ENCODE measurements around the gene SEMA5A. TPM values are rescaled to one million over a fixed set of nuclear protein-coding genes. Genes with fewer than 3 reads are reported as not detected.
"Not testable (repeated sequence)": the region's sequence is repeated elsewhere in the genome, so short reads cannot be mapped to it uniquely, and the experiment has no call there.

SEMA5A gene
- total and polyA plus RNA-seq, 5 experiments from 2014 or later, result not detected

DNA sequence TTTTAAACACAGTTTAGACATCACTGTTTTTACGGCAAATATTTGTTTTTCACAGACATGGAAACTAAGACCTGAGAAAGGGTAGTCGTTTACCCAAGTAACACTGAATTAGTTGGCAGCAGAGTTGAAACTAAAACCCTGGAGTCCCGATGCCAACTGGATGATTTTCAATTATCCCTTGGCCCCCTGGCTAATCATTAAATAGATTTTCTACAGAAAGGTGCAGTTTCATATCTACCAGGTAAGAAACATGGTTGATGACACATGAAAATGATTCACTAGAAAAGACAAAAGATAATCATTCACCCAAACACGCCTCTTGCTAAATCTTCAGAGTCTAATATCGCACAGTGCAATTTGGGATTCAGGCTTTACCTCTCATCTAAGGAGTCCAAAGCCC, 136.9 kb downstream of the SEMA5A start:
- Mint-ChIP-seq H3K27me3 (no peaks in the 10 kb centered on the region), H3K9me3 (peaks cover 0 to 13% (median 3%) of the 10 kb centered on the region in 9 donors), H3K36me3 (no peaks in the 10 kb centered on the region), H3K4me3 (no peak overlapping the region), H3K27ac (no peak overlapping the region), H3K4me1 (no peaks in the 10 kb centered on the region)
- DNase-seq (no peak), ATAC-seq (no peak)
- POLR2A ChIA-PET, result no interaction called here

DNA sequence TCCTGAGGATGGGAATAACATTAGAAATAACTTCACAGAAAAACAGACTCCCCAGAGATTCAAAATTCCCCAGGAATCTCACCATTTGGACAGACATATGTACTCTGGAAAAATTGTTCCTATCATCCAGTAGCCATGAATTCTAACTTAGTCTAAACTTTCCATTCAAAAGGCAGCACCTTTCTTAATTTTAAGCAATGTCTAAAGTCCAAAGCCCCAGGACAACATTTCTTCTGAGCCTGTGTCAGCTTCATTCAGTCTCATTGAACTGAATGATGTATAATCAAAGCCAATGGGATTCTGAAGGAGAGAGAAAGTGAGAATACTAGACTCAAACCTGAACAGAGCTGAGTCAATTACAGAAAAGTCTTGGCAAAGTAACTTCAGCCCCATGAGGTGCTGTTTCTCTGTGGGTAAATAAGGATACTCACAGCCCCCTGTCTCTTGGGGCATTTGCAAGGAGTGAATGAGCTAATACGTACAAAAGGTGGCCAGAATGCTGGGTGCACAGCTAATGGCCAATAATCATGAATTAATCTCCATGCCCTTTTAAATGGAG, 140.6 kb downstream of the SEMA5A start:
- Mint-ChIP-seq H3K4me1 (no peaks in the 10 kb centered on the region), H3K4me3 (no peak overlapping the region), H3K9me3 (peaks cover 0 to 22% (median 5%) of the 10 kb centered on the region in 9 donors), H3K27ac (no peak overlapping the region), H3K27me3 (no peaks in the 10 kb centered on the region), H3K36me3 (no peaks in the 10 kb centered on the region)
- no peak for ATAC-seq
- DNase-seq, result no peak
- POLR2A ChIA-PET, result no interaction called here

- Mint-ChIP-seq H3K4me3 (no peak overlapping the region), H3K27me3 (no peaks in the 10 kb centered on the region), H3K4me1 (no peaks in the 10 kb centered on the region), H3K36me3 (no peaks in the 10 kb centered on the region), H3K27ac (no peak overlapping the region), H3K9me3 (peaks cover 0 to 21% (median 6%) of the 10 kb centered on the region in 9 donors)
- POLR2A ChIA-PET, result no interaction called here
- ATAC-seq (no peak), DNase-seq (no peak)
Observed at GRCh38 chr5:9401786-9402472, 143.9 kb downstream of the SEMA5A start.

DNA sequence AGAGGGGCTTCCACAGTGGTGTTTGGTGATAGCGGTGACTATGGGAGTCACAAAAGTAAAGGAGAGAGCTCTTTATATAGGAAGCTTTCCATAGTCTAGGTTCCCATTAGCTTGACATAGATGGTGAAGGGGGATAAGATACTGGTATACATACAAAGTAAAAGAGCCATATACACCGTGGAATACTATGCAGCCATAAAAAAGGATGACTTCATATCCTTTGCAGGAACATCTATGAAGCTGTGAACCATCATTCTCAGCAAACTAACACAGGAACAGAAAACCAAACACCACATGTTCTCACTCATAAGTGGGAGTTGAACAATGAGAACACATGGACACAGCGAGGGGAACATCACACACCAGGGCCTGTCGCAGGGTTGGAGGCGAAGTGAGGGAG, 146.1 kb downstream of the SEMA5A start:
- POLR2A ChIA-PET, H3K36me3 Mint-ChIP-seq: not testable (repeated sequence)

GRCh38 chr5:9399094-9399493, 146.8 kb downstream of the SEMA5A start:
- H3K4me1 Mint-ChIP-seq, result no peaks in the 10 kb centered on the region
- ATAC-seq (no peak), DNase-seq (no peak)
- POLR2A ChIA-PET, result no interaction called here
- peaks cover 0 to 21% (median 6%) of the 10 kb centered on the region in 9 donors for H3K9me3 Mint-ChIP-seq
- H3K4me3 Mint-ChIP-seq, result no peak overlapping the region
- no peaks in the 10 kb centered on the region for H3K36me3 Mint-ChIP-seq
- H3K27ac Mint-ChIP-seq, result no peak overlapping the region
- peaks cover 0 to 4% (median 0%) of the 10 kb centered on the region in 5 donors for H3K27me3 Mint-ChIP-seq

More for the DNA sequence above, 146.1 kb downstream of the SEMA5A start:
- DNase-seq, ATAC-seq, H3K4me3 Mint-ChIP-seq, H3K4me1 Mint-ChIP-seq, H3K27ac Mint-ChIP-seq, H3K27me3 Mint-ChIP-seq: not testable (repeated sequence)
- H3K9me3 Mint-ChIP-seq, result peaks cover 0 to 21% (median 6%) of the 10 kb centered on the region in 9 donors

- no peak for ATAC-seq
- H3K4me1 Mint-ChIP-seq, result no peaks in the 10 kb centered on the region
- H3K4me3 Mint-ChIP-seq, result no peak overlapping the region
- peaks cover 0 to 4% (median 0%) of the 10 kb centered on the region in 5 donors for H3K27me3 Mint-ChIP-seq
- H3K36me3 Mint-ChIP-seq, result no peaks in the 10 kb centered on the region
- no peak overlapping the region for H3K27ac Mint-ChIP-seq
- DNase-seq, result no peak
- peaks cover 0 to 20% (median 6%) of the 10 kb centered on the region in 9 donors for H3K9me3 Mint-ChIP-seq
- POLR2A ChIA-PET, result no interaction called here
Observed at GRCh38 chr5:9398227-9398626, 147.6 kb downstream of the SEMA5A start.

DNA sequence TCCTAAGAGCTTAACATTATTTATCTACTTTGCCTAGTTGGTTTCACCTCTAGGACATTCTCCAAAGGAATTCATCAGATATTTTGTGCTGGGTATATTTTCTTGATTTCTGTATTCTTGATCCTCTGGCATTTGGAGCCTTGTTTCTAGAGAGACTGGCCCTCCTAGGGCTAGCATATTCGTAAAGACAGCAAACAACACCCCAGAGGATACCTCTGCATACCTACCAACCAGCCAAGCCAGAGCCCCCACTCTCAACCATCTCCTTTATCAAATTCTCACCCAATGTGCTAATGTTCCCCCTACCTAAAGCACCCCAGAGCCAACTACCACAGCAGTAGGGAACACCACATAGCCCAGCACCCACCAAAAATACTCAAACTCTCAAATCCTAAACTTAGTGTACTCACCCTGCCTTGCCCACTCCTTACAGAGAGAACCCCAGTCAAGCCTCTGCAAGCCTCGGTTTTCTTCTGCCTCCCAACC, 149.5 kb downstream of the SEMA5A start:
- peaks cover 0 to 6% (median 0%) of the 10 kb centered on the region in 5 donors for H3K27me3 Mint-ChIP-seq

GRCh38 chr5:9395706-9396105, 150.2 kb downstream of the SEMA5A start:
- H3K27me3 Mint-ChIP-seq, result peaks cover 0 to 6% (median 0%) of the 10 kb centered on the region in 5 donors
- ATAC-seq, result no peak
- H3K4me1 Mint-ChIP-seq, result no peaks in the 10 kb centered on the region
- H3K27ac Mint-ChIP-seq, result no peak overlapping the region
- no peak for DNase-seq
- POLR2A ChIA-PET, result no interaction called here
- peaks cover 0 to 22% (median 5%) of the 10 kb centered on the region in 9 donors for H3K9me3 Mint-ChIP-seq
- H3K4me3 Mint-ChIP-seq, result no peak overlapping the region
- no peaks in the 10 kb centered on the region for H3K36me3 Mint-ChIP-seq

More for the DNA sequence above, 149.5 kb downstream of the SEMA5A start:
- no peak for ATAC-seq
- Mint-ChIP-seq H3K4me3 (no peak overlapping the region), H3K36me3 (no peaks in the 10 kb centered on the region), H3K9me3 (peaks cover 0 to 21% (median 5%) of the 10 kb centered on the region in 9 donors), H3K27ac (no peak overlapping the region), H3K4me1 (no peaks in the 10 kb centered on the region)
- POLR2A ChIA-PET, result no interaction called here
- no peak for DNase-seq

- POLR2A ChIA-PET, result no interaction called here
- H3K36me3 Mint-ChIP-seq, result no peaks in the 10 kb centered on the region
- ATAC-seq (no peak), DNase-seq (no peak)
- peaks cover 0 to 6% (median 0%) of the 10 kb centered on the region in 5 donors for H3K27me3 Mint-ChIP-seq
- H3K4me3 Mint-ChIP-seq, result no peak overlapping the region
- no peaks in the 10 kb centered on the region for H3K4me1 Mint-ChIP-seq
- H3K9me3 Mint-ChIP-seq, result peaks cover 0 to 23% (median 3%) of the 10 kb centered on the region in 9 donors
- no peak overlapping the region for H3K27ac Mint-ChIP-seq
Observed at GRCh38 chr5:9394221-9394620, 151.7 kb downstream of the SEMA5A start.

DNA sequence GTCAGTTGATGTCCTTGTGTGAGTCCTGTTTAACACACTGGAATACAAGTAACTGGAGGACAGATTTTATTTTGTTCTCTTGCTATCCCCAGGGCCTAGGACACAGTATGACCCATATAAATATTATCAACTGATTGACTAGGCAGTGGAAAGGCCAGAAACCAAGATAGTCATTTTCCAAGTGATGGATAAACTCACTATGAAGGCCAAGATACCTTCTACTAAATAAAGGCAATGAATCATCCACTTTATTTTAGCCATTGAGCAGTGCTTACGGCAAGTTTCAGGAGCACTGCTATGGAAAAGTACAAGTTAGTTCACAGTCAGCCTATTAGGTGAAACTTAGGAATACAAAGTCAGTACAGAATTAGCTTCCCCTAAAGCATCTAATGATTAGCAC, 153.2 kb downstream of the SEMA5A start:
- no peak overlapping the region for H3K4me3 Mint-ChIP-seq
- H3K4me1 Mint-ChIP-seq, result no peaks in the 10 kb centered on the region
- POLR2A ChIA-PET, result no interaction called here
- DNase-seq (no peak), ATAC-seq (no peak)
- peaks cover 0 to 6% (median 0%) of the 10 kb centered on the region in 5 donors for H3K27me3 Mint-ChIP-seq
- H3K9me3 Mint-ChIP-seq, result peaks cover 0 to 26% (median 4%) of the 10 kb centered on the region in 9 donors
- H3K27ac Mint-ChIP-seq, result no peak overlapping the region
- H3K36me3 Mint-ChIP-seq, result no peaks in the 10 kb centered on the region

DNA sequence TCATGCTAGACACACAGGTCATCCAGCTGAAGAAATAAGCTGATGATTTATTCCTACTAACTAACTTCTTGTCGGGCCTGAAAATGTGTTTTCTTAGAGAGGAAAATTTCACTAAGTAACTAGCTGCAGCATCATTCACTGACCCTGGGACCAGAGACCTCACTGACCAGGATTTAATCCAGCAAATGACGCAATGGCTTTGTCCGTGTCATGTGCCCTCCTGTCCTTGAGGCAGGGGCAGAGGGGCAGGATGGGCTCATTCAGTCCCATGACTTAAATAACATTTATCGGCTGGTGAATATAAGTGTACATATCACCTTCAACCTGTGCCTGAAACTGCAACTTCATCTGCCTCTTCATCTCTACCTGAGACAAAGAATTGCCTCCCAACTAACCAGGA, 154.8 kb downstream of the SEMA5A start:
- POLR2A ChIA-PET, result no interaction called here
- Mint-ChIP-seq H3K27me3 (peaks cover 0 to 3% (median 0%) of the 10 kb centered on the region in 5 donors), H3K9me3 (peaks cover 0 to 26% (median 3%) of the 10 kb centered on the region in 9 donors), H3K4me1 (no peaks in the 10 kb centered on the region), H3K36me3 (no peaks in the 10 kb centered on the region), H3K27ac (no peak overlapping the region), H3K4me3 (no peak overlapping the region)
- no peak for ATAC-seq
- DNase-seq, result no peak

- H3K27ac Mint-ChIP-seq, result no peak overlapping the region
- H3K4me3 Mint-ChIP-seq, result no peak overlapping the region
- H3K36me3 Mint-ChIP-seq, result no peaks in the 10 kb centered on the region
- H3K9me3 Mint-ChIP-seq, result peaks cover 0 to 26% (median 3%) of the 10 kb centered on the region in 9 donors
- DNase-seq (no peak), ATAC-seq (no peak)
- POLR2A ChIA-PET, result no interaction called here
- H3K4me1 Mint-ChIP-seq, result no peaks in the 10 kb centered on the region
- H3K27me3 Mint-ChIP-seq, result peaks cover 0 to 3% (median 0%) of the 10 kb centered on the region in 5 donors
Observed at GRCh38 chr5:9390113-9390512, 155.8 kb downstream of the SEMA5A start.

GRCh38 chr5:9388941-9389674, 156.8 kb downstream of the SEMA5A start:
- Mint-ChIP-seq H3K4me3 (no peak overlapping the region), H3K9me3 (peaks cover 0 to 26% (median 3%) of the 10 kb centered on the region in 9 donors), H3K27me3 (peaks cover 0 to 3% (median 0%) of the 10 kb centered on the region in 5 donors), H3K27ac (no peak overlapping the region), H3K4me1 (no peaks in the 10 kb centered on the region), H3K36me3 (no peaks in the 10 kb centered on the region)
- DNase-seq, result no peak
- POLR2A ChIA-PET, result no interaction called here
- no peak for ATAC-seq
